Neural cell (in vitro differentiated cells): Measurements from ENCODE around the gene C13orf46.

Experiments used
- SMC3 ChIP-seq: fragments of 450-650 bp; conservative IDR thresholded peaks from 2 replicates; pipeline ENCODE4 v1.6.1; 2014; ENCODE audit warnings: antibody characterized with exemption, mild to moderate bottlenecking, moderate library complexity; ENCODE audit not compliant: poor library complexity
- TF ChIP-seq, protein P1 (sequence below): fragments of 450-650 bp; IDR thresholded peaks from 2 replicates; pipeline ENCODE4 v1.5.1; 2014; ENCODE audit warnings: antibody characterized with exemption, mild to moderate bottlenecking, moderate library complexity; ENCODE audit not compliant: poor library complexity, severe bottlenecking

- TF ChIP-seq, protein P1, sequence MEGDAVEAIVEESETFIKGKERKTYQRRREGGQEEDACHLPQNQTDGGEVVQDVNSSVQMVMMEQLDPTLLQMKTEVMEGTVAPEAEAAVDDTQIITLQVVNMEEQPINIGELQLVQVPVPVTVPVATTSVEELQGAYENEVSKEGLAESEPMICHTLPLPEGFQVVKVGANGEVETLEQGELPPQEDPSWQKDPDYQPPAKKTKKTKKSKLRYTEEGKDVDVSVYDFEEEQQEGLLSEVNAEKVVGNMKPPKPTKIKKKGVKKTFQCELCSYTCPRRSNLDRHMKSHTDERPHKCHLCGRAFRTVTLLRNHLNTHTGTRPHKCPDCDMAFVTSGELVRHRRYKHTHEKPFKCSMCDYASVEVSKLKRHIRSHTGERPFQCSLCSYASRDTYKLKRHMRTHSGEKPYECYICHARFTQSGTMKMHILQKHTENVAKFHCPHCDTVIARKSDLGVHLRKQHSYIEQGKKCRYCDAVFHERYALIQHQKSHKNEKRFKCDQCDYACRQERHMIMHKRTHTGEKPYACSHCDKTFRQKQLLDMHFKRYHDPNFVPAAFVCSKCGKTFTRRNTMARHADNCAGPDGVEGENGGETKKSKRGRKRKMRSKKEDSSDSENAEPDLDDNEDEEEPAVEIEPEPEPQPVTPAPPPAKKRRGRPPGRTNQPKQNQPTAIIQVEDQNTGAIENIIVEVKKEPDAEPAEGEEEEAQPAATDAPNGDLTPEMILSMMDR = no peak
- no peak for TF ChIP-seq SMC3
Measured at GRCh38 chr13:113970810-113971470, 2.9 kb downstream of the C13orf46 start.
